HG03159 (cell line): ENCODE results near the gene CBLN3.
"Not testable (repeated sequence)": the region's sequence is repeated elsewhere in the genome, so short reads cannot be mapped to it uniquely, and the experiment has no call there.

Experiments used
- ATAC-seq: cut with Tn5 transposase; IDR thresholded peaks from one replicate; pipeline ENCODE4 v1.9.1; 2021; ENCODE audit warnings: mild to moderate bottlenecking, moderate library complexity; ENCODE audit not compliant: unreplicated experiment

CBLN3 gene

GRCh38 chr14:24429395-24430142 lies at the start of gene CBLN3, which contains the start of gene KHNYN:
Gene CBLN3, minus strand, starts transcription at chr14:24429668. Its CDS starts 614 bp downstream, at chr14:24429054.
Gene KHNYN, plus strand, starts transcription at chr14:24429954. Its CDS starts 777 bp downstream, at chr14:24430731.
- ATAC-seq: peak; percentile 75

- ATAC-seq: no peak
Measured at GRCh38 chr14:24475261-24475660, 45.8 kb upstream of the CBLN3 start.

- ATAC-seq: no peak
Measured at GRCh38 chr14:24473211-24473610, 43.7 kb upstream of the CBLN3 start.

GRCh38 chr14:24470450-24470849 lies 41.0 kb upstream of the CBLN3 start:
- ATAC-seq: not testable (repeated sequence)

GRCh38 chr14:24465805-24466204 lies 36.3 kb upstream of the CBLN3 start:
- ATAC-seq: no peak

GRCh38 chr14:24465368-24465767 lies 35.9 kb upstream of the CBLN3 start:
- ATAC-seq: no peak

- ATAC-seq: no peak
Measured at GRCh38 chr14:24463884-24464785, 34.7 kb upstream of the CBLN3 start.

GRCh38 chr14:24463017-24463883 lies 33.8 kb upstream of the CBLN3 start:
- ATAC-seq: no peak

GRCh38 chr14:24461336-24461735 lies 31.9 kb upstream of the CBLN3 start:
- no peak for ATAC-seq

- ATAC-seq: no peak
Measured at GRCh38 chr14:24459331-24459730, 29.9 kb upstream of the CBLN3 start.

GRCh38 chr14:24458736-24459135 lies 29.3 kb upstream of the CBLN3 start:
- ATAC-seq: no peak

- no peak for ATAC-seq
Measured at GRCh38 chr14:24456980-24457379, 27.5 kb upstream of the CBLN3 start.

GRCh38 chr14:24450828-24451227 lies 21.4 kb upstream of the CBLN3 start:
- ATAC-seq: not testable (repeated sequence)

GRCh38 chr14:24443053-24443665 lies 13.7 kb upstream of the CBLN3 start:
- ATAC-seq: no peak

GRCh38 chr14:24442240-24443052 lies 13.0 kb upstream of the CBLN3 start, which contains the start of gene SDR39U1:
Gene SDR39U1, minus strand, starts transcription at chr14:24442776. Its CDS starts 7 bp downstream, at chr14:24442769.
- ATAC-seq: peak; percentile 92

- no peak for ATAC-seq
Measured at GRCh38 chr14:24441904-24442239, 12.4 kb upstream of the CBLN3 start.

- ATAC-seq: no peak
Measured at GRCh38 chr14:24441485-24441884, 12.0 kb upstream of the CBLN3 start.

- no peak for ATAC-seq
Measured at GRCh38 chr14:24440606-24441399, 11.3 kb upstream of the CBLN3 start.
